Suprapubic skin (tissue), 4 donors: Measurements from ENCODE around the gene JMJD8. TPM values are rescaled to one million over a fixed set of nuclear protein-coding genes. Genes with fewer than 3 reads are reported as not detected.

Experiments
- DNase-seq, 2 donors: peaks; one replicate each; pipeline ENCODE4 v3.0.0-alpha.2; 2019; ENCODE audit warnings: low spot score in 2 of 2
- H3K27ac ChIP-seq: fragments of 200-600 bp; sonication (generic); one replicate; pipeline ENCODE4 v1.5.1; 2019
- H3K27me3 ChIP-seq: fragments of 200-600 bp; sonication (generic); one replicate; pipeline ENCODE4 v1.5.1; 2019
- H3K36me3 ChIP-seq: fragments of 200-600 bp; sonication (generic); one replicate; pipeline ENCODE4 v1.5.1; 2019
- H3K4me1 ChIP-seq: fragments of 200-600 bp; sonication (generic); one replicate; pipeline ENCODE4 v1.5.1; 2019
- H3K4me3 ChIP-seq: fragments of 200-600 bp; sonication (generic); one replicate; pipeline ENCODE4 v1.5.1; 2019; ENCODE audit warnings: mild to moderate bottlenecking
- H3K9me3 ChIP-seq: fragments of 200-600 bp; sonication (generic); one replicate; pipeline ENCODE4 v1.5.1; 2019
- EP300 ChIP-seq: sonication (generic); formaldehyde crosslinking; IDR thresholded peaks from one replicate; pipeline ENCODE4 v1.6.1; 2017; ENCODE audit warnings: antibody characterized with exemption
- POLR2A ChIP-seq, 2 donors: fragments of 450-650 bp; IDR thresholded peaks; one replicate each; pipeline ENCODE4 v1.6.1; 2017; ENCODE audit warnings: antibody characterized with exemption in 2 of 2, mild to moderate bottlenecking in 2 of 2, moderate library complexity in 2 of 2
- POLR2AphosphoS5 ChIP-seq, 3 donors: sonication (generic); formaldehyde crosslinking; IDR thresholded peaks; one replicate each; pipeline ENCODE4 v1.6.1; 2017; ENCODE audit warnings: antibody characterized with exemption in 3 of 3
- WGBS: methylation state at CpG from one replicate; pipeline ENCODE4 v1.1.5; 2018; 5-methylcytosine and 5-hydroxymethylcytosine counted together
- total RNA-seq, 4 donors: library from RNA; depleted of rRNA; stranded (reverse); fragments of >200 nt; gene quantifications; one replicate each; pipeline ENCODE4 v1.1.0, GENCODE V29; 2016
- TF ChIP-seq, protein P1 (sequence below), 2 donors: fragments of 200-600 bp in 1 of 2; fragments of 450-650 bp in 1 of 2; sonication (generic) in 1 of 2; IDR thresholded peaks; one replicate each; pipeline ENCODE4 v1.5.1; 2016 to 2019; ENCODE audit warnings: antibody characterized with exemption in 2 of 2, mild to moderate bottlenecking in 1 of 2, moderate library complexity in 1 of 2

The JMJD8 gene
- total RNA-seq, 4 donors from 2014 or later: 47.0 to 87.4 (median 60.5) TPM

- no peak overlapping the region for H3K4me3 ChIP-seq
- 97% methylated on average over 10 of the region's 40 CpGs for WGBS
- TF ChIP-seq POLR2A (IDR thresholded peaks at IDR 0.05): no peak
- TF ChIP-seq, protein P1, sequence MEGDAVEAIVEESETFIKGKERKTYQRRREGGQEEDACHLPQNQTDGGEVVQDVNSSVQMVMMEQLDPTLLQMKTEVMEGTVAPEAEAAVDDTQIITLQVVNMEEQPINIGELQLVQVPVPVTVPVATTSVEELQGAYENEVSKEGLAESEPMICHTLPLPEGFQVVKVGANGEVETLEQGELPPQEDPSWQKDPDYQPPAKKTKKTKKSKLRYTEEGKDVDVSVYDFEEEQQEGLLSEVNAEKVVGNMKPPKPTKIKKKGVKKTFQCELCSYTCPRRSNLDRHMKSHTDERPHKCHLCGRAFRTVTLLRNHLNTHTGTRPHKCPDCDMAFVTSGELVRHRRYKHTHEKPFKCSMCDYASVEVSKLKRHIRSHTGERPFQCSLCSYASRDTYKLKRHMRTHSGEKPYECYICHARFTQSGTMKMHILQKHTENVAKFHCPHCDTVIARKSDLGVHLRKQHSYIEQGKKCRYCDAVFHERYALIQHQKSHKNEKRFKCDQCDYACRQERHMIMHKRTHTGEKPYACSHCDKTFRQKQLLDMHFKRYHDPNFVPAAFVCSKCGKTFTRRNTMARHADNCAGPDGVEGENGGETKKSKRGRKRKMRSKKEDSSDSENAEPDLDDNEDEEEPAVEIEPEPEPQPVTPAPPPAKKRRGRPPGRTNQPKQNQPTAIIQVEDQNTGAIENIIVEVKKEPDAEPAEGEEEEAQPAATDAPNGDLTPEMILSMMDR (IDR thresholded peaks at IDR 0.05): no peak
- TF ChIP-seq POLR2AphosphoS5 (IDR thresholded peaks at IDR 0.05): no peak
- no peaks in the 10 kb centered on the region for H3K27me3 ChIP-seq
- no peak overlapping the region for H3K27ac ChIP-seq
- H3K4me1 ChIP-seq: peaks cover 44% of the 10 kb centered on the region
- peaks cover 51% of the 10 kb centered on the region for H3K36me3 ChIP-seq
- no peak for DNase-seq
- H3K9me3 ChIP-seq: no peaks in the 10 kb centered on the region
These were observed 12.6 kb downstream of the JMJD8 start for GRCh38 chr16:671353-672131.

DNA sequence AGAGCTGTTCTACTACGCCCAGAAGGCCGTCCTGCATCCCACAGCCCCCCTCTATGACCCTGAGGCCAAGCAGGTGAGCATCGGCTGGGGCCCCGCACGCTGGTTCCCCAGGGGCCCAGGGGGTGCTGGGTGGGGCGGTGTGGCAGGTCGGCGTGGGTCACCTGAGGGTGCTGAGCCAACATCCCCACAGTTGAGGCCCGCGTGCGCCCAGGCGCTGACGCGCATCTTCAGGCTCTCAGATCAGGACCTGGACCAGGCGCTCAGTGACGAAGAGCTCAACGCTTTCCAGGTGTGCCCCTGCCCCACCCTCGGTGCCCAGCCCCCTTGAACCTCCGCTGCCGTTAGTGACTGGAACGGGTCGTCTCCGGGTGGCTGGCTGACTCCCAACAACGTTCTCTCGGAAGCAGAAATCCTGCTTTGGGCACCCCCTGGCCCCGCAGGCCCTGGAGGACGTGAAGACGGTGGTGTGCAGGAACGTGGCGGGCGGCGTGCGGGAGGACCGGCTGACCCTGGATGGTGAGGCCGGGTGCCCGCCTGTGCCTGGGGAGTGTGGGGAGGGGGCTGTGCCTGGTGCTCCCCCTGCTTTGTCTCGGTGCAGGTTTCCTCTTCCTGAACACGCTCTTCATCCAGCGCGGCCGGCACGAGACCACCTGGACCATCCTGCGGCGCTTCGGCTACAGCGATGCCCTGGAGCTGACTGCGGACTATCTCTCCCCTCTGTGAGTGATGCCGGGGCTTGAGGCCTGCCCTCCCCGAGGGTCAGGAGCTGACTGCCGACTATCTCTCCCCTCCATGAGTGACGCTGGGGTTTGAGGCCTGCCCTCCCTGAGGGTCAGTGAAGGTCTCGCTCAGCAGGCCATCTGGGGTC lies 13.4 kb downstream of the JMJD8 start:
- TF ChIP-seq POLR2A (IDR thresholded peaks at IDR 0.05): no peak
- TF ChIP-seq, protein P1 (IDR thresholded peaks at IDR 0.05): no peak
- TF ChIP-seq POLR2AphosphoS5 (IDR thresholded peaks at IDR 0.05): no peak
- no peak for TF ChIP-seq EP300
- Histone ChIP-seq H3K4me3 (no peak overlapping the region), H3K9me3 (no peaks in the 10 kb centered on the region), H3K27ac (no peak overlapping the region), H3K27me3 (no peaks in the 10 kb centered on the region), H3K36me3 (peaks cover 51% of the 10 kb centered on the region), H3K4me1 (peaks cover 36% of the 10 kb centered on the region)
- DNase-seq: no peak
- WGBS: 85% methylated on average over 16 of the region's 52 CpGs

DNA sequence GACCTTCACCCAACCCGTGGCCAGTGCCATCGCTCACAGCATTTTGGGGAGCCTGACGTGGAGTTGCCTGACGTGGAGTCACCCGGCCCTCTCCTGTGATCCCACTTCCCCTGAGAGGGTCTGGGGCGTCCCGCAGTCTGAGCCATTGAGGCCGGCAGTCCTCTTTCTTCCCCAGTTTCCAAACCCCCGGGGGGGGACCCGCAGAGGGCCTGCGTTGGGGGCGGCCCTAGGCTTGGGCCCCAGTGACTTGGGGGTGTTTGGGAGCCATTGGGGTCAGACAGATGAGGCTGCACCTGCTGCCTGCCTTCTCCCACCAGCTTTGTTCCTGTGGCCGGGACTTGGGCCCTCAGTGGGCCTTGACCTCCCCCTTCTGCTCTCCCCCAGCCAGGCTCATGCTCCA lies 14.5 kb downstream of the JMJD8 start:
- no peaks in the 10 kb centered on the region for H3K9me3 ChIP-seq
- H3K4me1 ChIP-seq: peaks cover 27% of the 10 kb centered on the region
- no peaks in the 10 kb centered on the region for H3K27me3 ChIP-seq
- no peak overlapping the region for H3K27ac ChIP-seq
- TF ChIP-seq POLR2A (IDR thresholded peaks at IDR 0.05) (no peak), EP300 (no peak), POLR2AphosphoS5 (IDR thresholded peaks at IDR 0.05) (no peak)
- TF ChIP-seq, protein P1 (IDR thresholded peaks at IDR 0.05): no peak
- peaks cover 51% of the 10 kb centered on the region for H3K36me3 ChIP-seq
- 84% methylated on average over 6 of the region's 13 CpGs for WGBS
- no peak for DNase-seq
- H3K4me3 ChIP-seq: no peak overlapping the region

- Histone ChIP-seq H3K27me3 (no peaks in the 10 kb centered on the region), H3K4me3 (peak overlapping the region; percentile 84), H3K9me3 (no peaks in the 10 kb centered on the region), H3K4me1 (peaks cover 27% of the 10 kb centered on the region), H3K36me3 (peaks cover 48% of the 10 kb centered on the region), H3K27ac (peak overlapping the region; percentile 77)
- TF ChIP-seq POLR2A (IDR thresholded peaks at IDR 0.05) (no peak), EP300 (no peak), POLR2AphosphoS5 (IDR thresholded peaks at IDR 0.05) (no peak)
- TF ChIP-seq, protein P1 (IDR thresholded peaks at IDR 0.05): no peak
- WGBS: no CpG with 5 or more reads among the region's 50 CpGs
- DNase-seq: no peak
These were observed 15.5 kb downstream of the JMJD8 start for GRCh38 chr16:668519-669171.
